Kasumi-1 (cell line): ENCODE data around the gene ROR1.

Experiments used
- DNase-seq, 2 experiments: peaks; one replicate each; lab custom pipeline; 2025; lab: John Stamatoyannopoulos, UW

The ROR1 gene

DNA sequence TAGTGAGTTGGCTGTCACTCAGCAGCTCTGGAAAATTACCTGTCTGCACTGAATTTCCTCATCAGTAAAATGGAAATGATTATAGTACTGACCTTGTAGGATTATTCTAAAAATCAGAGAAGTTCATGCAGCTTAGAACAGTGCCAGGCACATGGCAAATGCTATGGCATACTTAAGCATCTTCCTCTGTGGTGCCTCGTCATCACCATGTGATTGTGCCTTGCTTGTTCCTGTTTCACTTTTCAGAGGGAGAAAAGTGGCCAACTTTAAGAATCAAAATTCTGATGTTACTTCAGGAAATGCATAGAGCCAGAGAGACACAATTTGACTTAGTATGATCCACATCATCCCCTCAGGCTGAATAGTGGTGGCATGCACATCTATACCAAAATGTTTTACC is 203.6 kb downstream of the ROR1 start:
- DNase-seq = no peak

- no peak for DNase-seq
Observed at GRCh38 chr1:63980740-63981407, 207.1 kb downstream of the ROR1 start.

DNA sequence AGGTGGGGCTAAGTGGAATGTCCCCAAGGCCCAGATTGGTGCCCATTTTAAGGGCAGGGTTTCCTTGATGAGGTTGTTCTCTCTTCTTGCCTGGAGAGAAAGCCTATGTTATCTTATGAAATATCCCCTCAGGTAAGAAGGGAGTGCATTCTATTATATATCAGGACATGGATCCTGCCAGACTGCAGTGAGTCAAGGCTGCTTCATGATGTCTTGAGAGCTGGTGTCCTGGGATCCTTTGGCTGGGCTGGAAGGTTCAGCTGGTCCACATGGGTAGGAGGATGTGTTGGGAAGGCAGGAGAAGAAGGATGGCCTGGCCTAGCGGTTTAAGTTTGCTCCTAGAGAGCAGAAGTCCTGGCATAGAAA is 207.6 kb downstream of the ROR1 start:
- no peak for DNase-seq

GRCh38 chr1:63982201-63982600 is 208.4 kb downstream of the ROR1 start:
- DNase-seq = no peak

DNA sequence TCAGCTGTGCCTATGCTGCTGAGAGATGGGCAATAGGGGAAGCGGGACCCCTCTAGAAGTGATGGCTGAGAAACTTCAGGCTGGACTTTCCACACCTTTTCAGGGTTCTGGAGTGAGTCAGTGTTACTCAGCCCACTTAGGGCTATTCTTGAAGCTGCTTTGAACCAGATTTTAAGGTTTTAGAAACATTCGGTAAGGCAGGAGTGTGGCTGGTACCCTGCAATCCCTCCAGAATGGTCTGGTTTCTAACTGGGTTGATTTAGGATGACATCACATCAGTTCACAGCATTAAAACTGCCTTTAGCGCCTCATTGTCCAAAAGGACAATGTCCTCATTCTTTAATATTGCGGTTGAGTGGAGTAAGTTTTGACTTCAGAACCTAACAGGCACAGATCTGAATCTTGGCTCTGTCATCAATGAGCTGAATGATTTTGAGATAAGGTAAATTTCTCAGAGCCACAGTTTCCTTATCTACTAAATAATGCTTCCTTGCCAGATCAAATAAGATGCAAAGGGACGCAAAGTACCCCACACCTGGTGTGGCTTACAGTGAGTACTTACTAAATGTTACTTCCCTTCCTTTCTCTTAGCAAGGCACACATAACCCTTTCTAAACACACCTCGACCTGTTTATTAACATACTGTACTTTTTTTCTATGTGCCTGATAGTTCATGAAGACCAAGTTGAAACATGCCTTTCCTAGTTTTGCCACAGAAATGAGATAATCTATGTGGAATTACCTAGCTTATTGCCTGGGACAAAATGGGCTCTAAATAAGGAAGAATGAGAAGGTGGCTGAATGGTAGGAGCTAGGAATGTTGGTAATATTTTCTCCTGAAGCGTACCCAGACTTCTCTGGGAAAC is 209.8 kb downstream of the ROR1 start:
- no peak for DNase-seq

DNA sequence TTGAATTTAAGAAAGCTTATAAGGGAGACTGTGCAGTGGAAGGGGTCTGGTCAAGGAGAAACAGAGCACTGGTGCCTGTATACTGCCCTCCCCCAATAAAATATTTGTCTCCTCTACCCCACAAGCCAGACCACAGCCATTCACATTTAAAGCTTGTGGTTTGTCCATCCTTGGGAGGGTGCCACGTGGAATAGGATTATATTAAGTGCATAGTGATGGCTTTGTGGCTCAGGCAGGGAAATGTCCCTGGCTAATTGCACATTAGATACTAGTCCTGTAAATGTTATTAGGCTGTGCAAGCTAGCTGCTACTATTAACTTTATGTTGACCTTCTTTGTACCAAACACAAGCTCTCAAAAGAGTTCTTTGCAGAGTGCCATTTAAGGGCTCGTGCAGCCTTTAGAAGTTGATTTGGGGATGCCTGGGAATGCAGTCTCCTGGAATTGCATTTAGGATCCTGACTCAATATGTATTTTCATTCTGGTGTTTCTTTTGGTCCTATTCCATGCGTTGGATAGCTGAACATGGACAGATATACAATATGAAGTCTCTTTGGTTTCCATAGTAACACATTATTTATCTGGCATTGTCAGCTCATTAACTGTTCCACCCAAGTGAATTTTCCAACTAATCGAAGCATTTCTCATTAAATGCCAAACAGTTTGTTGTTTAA is 210.6 kb downstream of the ROR1 start:
- DNase-seq = no peak

DNA sequence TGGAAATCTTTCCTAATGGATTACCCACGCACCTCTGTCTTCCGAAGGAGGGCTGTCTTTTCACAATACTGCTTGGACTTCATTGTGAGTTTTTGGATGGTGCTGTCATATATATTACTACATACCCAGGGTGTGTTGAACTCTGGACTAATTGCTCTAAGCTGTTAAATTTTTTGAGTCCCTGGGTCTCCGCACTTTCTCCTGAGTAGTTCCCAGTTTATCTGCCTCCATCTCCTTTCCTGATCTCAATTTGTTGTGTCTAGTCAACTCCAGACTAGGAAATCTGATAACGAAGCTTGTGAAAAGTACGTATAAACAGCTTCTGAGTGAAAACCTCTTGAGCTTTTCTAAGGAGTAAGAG is 211.1 kb downstream of the ROR1 start:
- no peak for DNase-seq

DNA sequence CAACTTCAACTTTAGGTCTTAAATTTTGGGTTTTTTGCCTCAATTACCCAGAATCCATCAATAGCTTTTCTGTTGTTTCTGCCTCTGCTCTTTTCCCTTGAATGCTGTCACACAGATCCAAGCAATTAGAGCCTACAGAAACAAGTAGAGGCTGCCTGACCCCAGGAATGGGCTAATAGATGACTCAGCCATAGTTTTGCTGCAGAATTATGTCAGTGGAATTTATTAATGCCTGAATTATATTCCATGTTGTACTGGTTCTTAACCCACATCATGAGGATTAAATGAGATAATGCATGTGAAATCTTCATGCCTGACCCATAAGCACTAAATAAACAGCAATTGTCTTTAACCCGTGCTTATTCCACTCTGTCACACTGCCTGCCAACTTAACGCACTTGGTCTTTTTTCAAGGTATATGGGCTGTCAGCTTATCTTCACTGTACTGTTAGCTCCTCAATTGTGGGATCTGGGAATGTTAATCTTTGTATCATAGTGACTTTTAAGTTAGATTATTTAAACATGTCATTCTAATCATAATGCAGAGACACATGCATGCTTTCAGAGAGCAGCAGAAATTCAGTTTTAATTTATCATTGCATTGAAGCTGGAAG is 213.3 kb downstream of the ROR1 start:
- DNase-seq = no peak

GRCh38 chr1:63987628-63988024 is 213.8 kb downstream of the ROR1 start:
- no peak for DNase-seq

DNA sequence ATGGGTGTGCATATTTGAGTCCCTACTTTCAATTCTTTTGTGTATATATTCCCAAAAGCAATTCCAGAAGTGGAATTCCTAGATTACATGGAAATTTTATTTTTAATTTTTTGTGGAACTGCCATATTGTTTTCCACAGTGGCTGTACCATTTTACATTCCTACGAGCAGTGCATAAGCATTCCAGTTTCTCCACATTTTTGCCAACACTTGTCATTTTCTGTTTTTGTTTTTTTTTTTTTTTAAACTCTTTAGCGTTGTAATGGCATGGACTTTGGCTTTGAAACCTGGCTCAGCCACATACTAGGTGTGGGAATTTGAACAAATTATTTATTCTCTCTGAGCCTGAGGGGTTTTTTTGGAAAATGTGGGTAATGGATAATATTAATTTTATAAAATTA is 215.1 kb downstream of the ROR1 start:
- DNase-seq = no peak

GRCh38 chr1:63991685-63992084 is 217.9 kb downstream of the ROR1 start:
- no peak for DNase-seq

DNA sequence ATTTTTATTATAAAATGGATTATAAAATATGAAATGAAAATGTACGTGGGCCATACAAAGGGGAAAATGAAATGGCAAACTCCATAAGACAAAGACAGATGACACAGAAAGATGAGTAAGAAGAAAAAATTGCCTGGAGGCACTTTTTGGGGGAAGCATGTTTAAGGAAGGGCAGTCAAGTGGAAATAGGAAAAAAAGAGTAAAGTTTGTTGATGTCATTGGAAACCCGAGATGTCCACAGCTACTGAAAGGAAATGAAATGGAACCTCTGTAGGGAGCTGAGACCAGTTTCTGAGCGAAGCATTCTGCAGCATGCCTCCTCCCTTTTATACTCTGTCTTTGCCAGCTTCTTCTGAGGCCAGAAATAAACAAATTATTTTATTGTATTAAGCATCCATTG is 226.2 kb downstream of the ROR1 start:
- no peak for DNase-seq

GRCh38 chr1:64001038-64001437 is 227.2 kb downstream of the ROR1 start:
- no peak for DNase-seq

GRCh38 chr1:64004451-64005025 is 230.7 kb downstream of the ROR1 start:
- DNase-seq = no peak

DNA sequence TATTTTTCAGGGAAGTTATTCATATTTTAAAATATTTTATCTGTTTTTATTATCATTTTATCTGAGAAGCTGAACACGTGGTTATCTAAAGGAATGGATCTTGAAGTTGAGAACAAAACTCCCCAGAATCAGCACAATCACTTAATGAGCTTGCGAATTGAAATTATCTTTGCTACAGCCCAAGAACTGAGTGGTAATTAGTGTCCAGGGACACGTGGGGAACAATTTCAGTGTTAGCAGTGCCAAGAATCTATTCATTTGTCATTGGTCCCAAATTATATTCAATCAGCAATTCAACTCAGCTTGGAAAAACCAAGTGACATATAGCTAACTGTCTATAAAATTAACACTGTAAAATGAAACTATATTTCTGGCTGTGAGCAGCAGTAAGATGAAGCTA is 232.0 kb downstream of the ROR1 start:
- no peak for DNase-seq

GRCh38 chr1:64006276-64007051 is 232.6 kb downstream of the ROR1 start:
- DNase-seq = no peak

GRCh38 chr1:64010316-64010715 is 236.5 kb downstream of the ROR1 start:
- DNase-seq = no peak

DNA sequence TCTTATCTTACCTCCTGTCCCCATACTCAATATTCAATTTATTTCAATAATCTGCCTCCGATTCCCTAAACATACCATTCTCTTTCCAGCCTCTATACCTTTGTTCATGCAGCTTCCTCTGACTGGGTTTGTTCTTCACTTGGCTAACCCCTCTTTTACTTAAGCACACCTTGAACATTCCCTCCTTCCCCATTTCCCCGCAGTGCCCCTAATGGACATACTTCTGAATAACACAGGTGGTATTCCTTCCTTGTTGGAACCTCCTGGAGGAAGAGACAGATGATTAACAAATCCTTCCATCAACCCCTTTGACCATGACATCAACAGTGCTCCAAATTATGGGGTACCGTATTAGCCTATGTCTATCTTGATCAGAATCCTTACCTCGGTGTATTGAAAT is 239.6 kb downstream of the ROR1 start:
- DNase-seq = no peak

DNA sequence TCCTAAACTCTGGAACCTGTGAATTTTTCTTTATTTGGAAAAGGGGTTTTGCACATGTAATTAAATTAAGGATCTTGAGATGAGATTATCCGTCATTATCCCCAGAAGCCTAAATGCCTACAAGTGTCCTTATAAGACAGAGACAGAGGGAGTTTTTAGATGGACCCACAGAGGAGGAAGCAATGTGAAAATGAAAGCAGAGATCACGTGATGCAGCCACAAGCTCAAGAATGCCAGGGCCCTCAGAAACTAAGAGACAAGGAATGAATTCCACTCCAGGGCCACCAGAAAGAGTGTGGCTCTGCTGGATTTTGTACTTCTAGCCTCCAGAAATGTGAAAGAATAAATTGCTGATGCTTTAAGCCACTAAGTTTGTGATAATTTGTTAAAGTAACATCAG is 246.0 kb downstream of the ROR1 start:
- no peak for DNase-seq

GRCh38 chr1:64021066-64021465 is 247.2 kb downstream of the ROR1 start:
- no peak for DNase-seq

- no peak for DNase-seq
Observed at GRCh38 chr1:64025051-64025450, 251.2 kb downstream of the ROR1 start.

DNA sequence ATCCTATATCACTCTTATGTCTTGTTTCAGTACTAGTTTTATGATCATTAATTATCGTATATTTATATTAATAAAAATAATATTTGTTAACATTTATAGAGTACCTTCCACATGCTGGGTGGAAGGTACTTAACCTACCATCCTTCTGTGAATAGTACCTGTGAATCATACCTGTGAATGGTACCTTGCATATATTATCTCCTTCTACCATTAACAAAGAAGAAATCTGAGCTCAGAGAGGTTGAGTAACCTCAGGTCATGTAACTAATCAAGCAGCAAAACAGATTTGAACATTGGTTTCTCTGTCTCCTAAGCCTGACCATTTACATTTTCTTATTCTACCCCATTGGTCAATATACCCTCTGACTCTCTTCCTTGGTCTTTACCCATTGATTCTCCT is 255.2 kb downstream of the ROR1 start:
- DNase-seq = no peak
